Raji (cell line): ENCODE results near the gene MLIP.

Source experiments
- POLR2A ChIP-seq: IDR thresholded peaks from 2 replicates; pipeline ENCODE4 v1.6.1; 2011; ENCODE audit warnings: low read depth, low read length, control low read depth; ENCODE audit not compliant: insufficient read depth

The MLIP gene

GRCh38 chr6:54157405-54157804 is 46.2 kb downstream of the MLIP start:
- TF ChIP-seq POLR2A = no peak

- no peak for TF ChIP-seq POLR2A
Measured at GRCh38 chr6:54173089-54173488, 61.8 kb downstream of the MLIP start.

- TF ChIP-seq POLR2A = no peak
Measured at GRCh38 chr6:54179152-54179551, 67.9 kb downstream of the MLIP start.

GRCh38 chr6:54183616-54184015 is 72.4 kb downstream of the MLIP start:
- no peak for TF ChIP-seq POLR2A

DNA sequence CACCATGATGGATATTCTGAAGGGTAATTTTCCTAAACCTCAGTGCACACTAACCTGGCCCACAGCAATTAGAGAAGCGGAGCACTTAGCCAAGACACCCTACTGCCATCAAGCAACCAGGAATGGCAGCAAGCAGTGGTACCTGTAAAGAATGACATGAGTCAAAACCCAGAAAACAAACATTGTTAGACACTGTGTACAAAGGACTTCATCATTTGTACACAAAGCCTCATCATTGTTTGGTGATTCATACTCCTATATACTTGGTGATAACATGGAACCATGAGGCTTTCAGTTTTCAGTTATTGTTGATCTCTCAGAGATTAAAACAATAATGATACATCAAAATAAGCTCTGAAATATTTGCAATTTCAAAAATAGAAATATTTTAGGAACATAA is 74.6 kb downstream of the MLIP start:
- no peak for TF ChIP-seq POLR2A

DNA sequence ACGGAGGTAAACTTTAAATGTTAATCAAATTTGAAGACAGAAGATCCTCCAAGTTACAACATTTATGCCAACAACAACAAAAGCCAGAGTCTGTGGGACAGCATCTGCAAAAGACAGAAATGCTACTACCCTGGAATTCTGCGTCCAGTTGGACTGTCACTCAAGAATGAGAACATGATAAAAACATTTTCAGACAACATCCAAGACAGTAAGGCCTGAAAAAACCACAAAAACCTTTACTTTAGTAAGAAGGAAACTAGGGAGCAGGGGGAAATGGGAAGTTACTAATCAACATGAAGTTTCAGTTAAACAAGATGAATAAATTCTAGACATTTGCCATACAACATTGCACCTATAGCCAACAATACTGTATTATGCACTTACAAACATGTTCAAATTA is 77.6 kb downstream of the MLIP start:
- TF ChIP-seq POLR2A = no peak

DNA sequence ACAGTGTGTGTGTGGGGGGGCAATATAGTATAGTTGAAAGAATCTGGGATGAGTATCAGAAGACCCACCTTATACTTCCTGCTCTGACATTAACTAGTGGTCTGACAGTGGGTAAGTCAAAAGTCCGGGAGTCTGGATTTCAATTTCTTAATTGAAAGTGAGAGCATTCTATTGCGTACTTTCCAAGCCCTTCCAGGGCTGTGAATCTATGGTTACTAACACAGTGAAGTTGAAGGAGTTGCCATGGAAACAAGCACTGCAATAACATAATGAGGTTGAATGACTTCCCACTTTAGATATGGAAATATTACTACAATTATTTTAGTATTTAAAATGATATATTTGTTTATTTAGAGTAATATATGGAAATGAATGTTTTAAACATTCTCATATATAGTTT is 80.2 kb downstream of the MLIP start:
- TF ChIP-seq POLR2A = no peak

DNA sequence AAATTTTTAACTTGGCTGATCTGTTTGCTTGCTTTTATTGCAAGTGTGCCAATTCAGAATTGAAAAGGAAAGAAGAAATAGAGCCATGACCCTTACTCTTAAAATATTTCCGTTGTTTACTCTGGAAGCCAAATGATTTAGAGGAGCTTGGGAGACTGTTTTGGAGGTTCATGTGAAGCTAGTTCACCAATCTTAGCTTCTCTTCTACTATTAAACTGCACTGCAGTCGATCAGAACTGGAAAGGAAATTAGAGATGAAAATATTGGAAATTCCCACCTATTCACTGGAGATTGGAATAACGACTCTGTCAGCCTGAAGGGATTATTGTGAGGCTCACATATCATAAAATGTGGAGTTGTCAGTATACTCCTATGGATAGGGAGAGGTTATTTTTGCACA is 81.8 kb downstream of the MLIP start:
- no peak for TF ChIP-seq POLR2A

GRCh38 chr6:54193560-54193959 is 82.3 kb downstream of the MLIP start:
- no peak for TF ChIP-seq POLR2A

GRCh38 chr6:54194067-54194466 is 82.8 kb downstream of the MLIP start:
- TF ChIP-seq POLR2A = no peak

- TF ChIP-seq POLR2A = no peak
Measured at GRCh38 chr6:54195637-54196036, 84.4 kb downstream of the MLIP start.

GRCh38 chr6:54196905-54197304 is 85.7 kb downstream of the MLIP start:
- no peak for TF ChIP-seq POLR2A

- no peak for TF ChIP-seq POLR2A
Measured at GRCh38 chr6:54198134-54198533, 86.9 kb downstream of the MLIP start.

DNA sequence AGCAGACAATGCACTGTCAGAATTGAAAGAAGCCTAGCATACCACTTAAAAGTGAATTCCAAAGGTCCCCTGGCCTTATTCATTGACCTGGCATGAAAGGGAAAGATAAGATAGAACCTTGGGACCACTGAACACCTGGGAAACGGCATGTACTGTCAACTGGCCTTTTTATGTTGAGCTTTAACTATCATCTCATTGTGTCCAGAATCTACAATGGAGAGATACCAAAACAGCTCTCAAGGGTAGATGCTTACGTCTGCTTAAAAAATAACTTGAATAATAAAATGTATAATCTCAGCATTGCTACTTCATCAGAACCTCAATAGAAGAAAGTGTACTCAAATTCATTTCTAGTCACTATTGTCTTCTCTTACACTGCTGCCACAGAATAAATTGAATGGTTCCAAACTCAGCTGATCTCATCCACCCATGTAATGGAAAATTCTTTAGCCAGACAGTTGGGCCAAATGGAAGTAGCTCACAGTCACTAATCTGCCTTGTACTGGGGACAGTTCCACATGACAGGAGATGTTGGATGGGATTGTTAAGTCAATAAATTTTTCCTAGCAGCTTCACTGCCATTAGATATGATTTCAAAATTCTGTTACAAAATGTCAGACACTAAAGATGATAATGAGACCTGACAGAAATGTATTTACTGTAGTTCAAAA is 93.8 kb downstream of the MLIP start:
- no peak for TF ChIP-seq POLR2A

DNA sequence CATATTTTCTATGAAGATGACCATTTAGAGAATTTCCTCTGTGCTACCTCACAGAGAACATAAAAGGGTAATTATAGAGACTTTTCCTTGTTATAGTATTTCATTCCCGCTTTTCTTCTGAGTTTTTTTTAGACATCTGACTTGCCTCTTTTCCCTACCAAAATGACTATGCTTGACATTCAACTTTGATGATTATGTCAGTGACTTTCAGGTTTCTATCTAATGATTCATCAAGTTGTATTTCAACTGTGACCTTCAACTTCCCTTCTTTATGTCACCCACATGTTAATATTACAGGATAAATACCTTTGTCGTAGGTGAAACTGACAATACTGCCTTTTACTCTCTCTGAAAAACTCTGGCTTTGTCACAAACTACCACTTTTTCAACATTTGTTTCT is 95.3 kb downstream of the MLIP start:
- TF ChIP-seq POLR2A = no peak

GRCh38 chr6:54214286-54214685 is 103.0 kb downstream of the MLIP start:
- no peak for TF ChIP-seq POLR2A

GRCh38 chr6:54216336-54216735 is 105.1 kb downstream of the MLIP start:
- TF ChIP-seq POLR2A = no peak
